K562 (cell line): ENCODE measurements around the gene KCNAB1. TPM values are rescaled to one million over a fixed set of nuclear protein-coding genes. Genes with fewer than 3 reads are reported as not detected.

Experiments used
- ATAC-seq: fragments of 200-7000 bp; cut with Tn5 transposase; 3 replicates; pipeline ENCODE4 v1.9.1; 2020; ENCODE audit warnings: moderate library complexity
- BruUV-seq: library from RNA; stranded (reverse); fragments of 400-500 nt; replicated peaks from 2 replicates; lab custom pipeline; 2021; lab: Mats Ljungman, UMichigan
- CTCF ChIA-PET: fragments of 300-600 bp; formaldehyde crosslinking; extraction: SDS; loops from one replicate; lab custom pipeline; 2021; ENCODE audit warnings: low intra/inter-chr PET ratio; lab: Yijun Ruan, JAX
- POLR2A ChIA-PET: fragments of 300-600, 350-650 bp; sonication (Branson Sonifier 250); formaldehyde crosslinking; extraction: SDS; loops from one replicate; lab custom pipeline; 2021; ENCODE audit warnings: antibody characterized with exemption, inconsistent platforms; lab: Yijun Ruan, JAX
- DNase-seq, 4 experiments: peaks; one replicate each; pipeline versions ENCODE4 v3.0.0 to v3.0.0-alpha.2; 2011 to 2018; ENCODE audit warnings: low spot score in 3 of 4, mixed read lengths in 3 of 4; ENCODE audit errors: extremely low read depth in 1 of 4
- FAIRE-seq: peaks from 2 replicates; lab custom pipeline; 2011; peaks lifted over from hg19 to GRCh38; lab: Jason Lieb, UNC
- H2AFZ ChIP-seq: 2 replicates; pipeline ENCODE4 v1.6.0; 2011; ENCODE audit warnings: low read depth, low read length, control low read depth, inconsistent platforms
- H3K27ac ChIP-seq: fragments of 200-600 bp; 3 replicates; pipeline ENCODE4 v1.8.0; 2011; ENCODE audit warnings: low read depth, mild to moderate bottlenecking, control low read depth, inconsistent platforms, low read length, moderate library complexity, mixed read lengths; ENCODE audit errors: extremely low read depth
- H3K27me3 ChIP-seq, 2 experiments: fragments of 300-600 bp in 1 of 2; 2 replicates in 1 of 2; 3 replicates in 1 of 2; pipeline versions ENCODE4 v1.6.0 to v1.8.0; 2011; ENCODE audit warnings: inconsistent platforms in 2 of 2, low read length in 2 of 2, mild to moderate bottlenecking in 1 of 2, mixed read lengths in 1 of 2, moderate library complexity in 1 of 2; ENCODE audit not compliant: control insufficient read depth in 2 of 2, insufficient read depth in 2 of 2
- H3K36me3 ChIP-seq: fragments of 300-600 bp; 3 replicates; pipeline ENCODE4 v1.8.0; 2011; ENCODE audit warnings: mild to moderate bottlenecking, low read length, inconsistent platforms; ENCODE audit not compliant: control insufficient read depth, insufficient read depth
- H3K4me1 ChIP-seq, 2 experiments: fragments of 200-600 bp in 1 of 2; replicated peaks in 1 of 2; 2 replicates in 1 of 2; 3 replicates in 1 of 2; pipeline versions ENCODE4 v1.5.1 to v1.8.0; 2011; ENCODE audit warnings: inconsistent platforms in 2 of 2, low read length in 2 of 2, mild to moderate bottlenecking in 1 of 2, mixed read lengths in 1 of 2, moderate library complexity in 1 of 2; ENCODE audit not compliant: control insufficient read depth in 2 of 2, insufficient read depth in 2 of 2
- H3K4me2 ChIP-seq: 2 replicates; pipeline ENCODE4 v1.6.1; 2011; ENCODE audit warnings: low read length, control low read depth, inconsistent platforms, mixed read lengths; ENCODE audit not compliant: insufficient read depth
- H3K4me3 ChIP-seq: fragments of 200-600 bp; sonication (generic), shearing (Covaris generic); 2 replicates; pipeline ENCODE4 v1.5.1; 2016; ENCODE audit warnings: control low read depth, inconsistent platforms
- H3K79me2 ChIP-seq: fragments of 200-600 bp; 3 replicates; pipeline ENCODE4 v1.8.0; 2011; ENCODE audit warnings: low read length, inconsistent platforms; ENCODE audit not compliant: control insufficient read depth, insufficient read depth
- H3K9ac ChIP-seq, 2 experiments: 2 replicates each; pipeline versions ENCODE4 v1.6.0 to v1.6.1; 2011; ENCODE audit warnings: low read depth in 2 of 2, low read length in 2 of 2, control low read depth in 1 of 2, inconsistent platforms in 1 of 2, mild to moderate bottlenecking in 1 of 2, mixed read lengths in 1 of 2; ENCODE audit not compliant: insufficient read depth in 1 of 2
- H3K9me1 ChIP-seq: one replicate; pipeline ENCODE4 v1.6.0; 2011; ENCODE audit warnings: inconsistent platforms, mild to moderate bottlenecking, low read length, moderate library complexity; ENCODE audit not compliant: control insufficient read depth, insufficient read depth
- H3K9me3 ChIP-seq: replicated peaks from 2 replicates; pipeline ENCODE4 v1.5.1; 2011; ENCODE audit warnings: low read depth, low read length, inconsistent platforms; ENCODE audit not compliant: control insufficient read depth, insufficient read depth
- H4K20me1 ChIP-seq: replicated peaks from 2 replicates; pipeline ENCODE4 v1.6.1; 2011; ENCODE audit warnings: low read length, inconsistent platforms, mixed read lengths; ENCODE audit not compliant: control insufficient read depth, insufficient read depth
- CHD7 ChIP-seq: fragments of 200-600 bp; sonication (generic); IDR thresholded peaks from one replicate; pipeline ENCODE4 v1.6.1; 2012; ENCODE audit warnings: mild to moderate bottlenecking, low read depth, low read length, inconsistent platforms
- DNMT1 ChIP-seq: fragments of 450-650 bp; IDR thresholded peaks from 2 replicates; pipeline ENCODE4 v1.6.1; 2016; ENCODE audit warnings: antibody characterized with exemption, mild to moderate bottlenecking
- EZH2 ChIP-seq: IDR thresholded peaks from 2 replicates; pipeline ENCODE4 v1.6.1; 2012; ENCODE audit warnings: low read depth, mild to moderate bottlenecking, inconsistent platforms, low read length, borderline replicate concordance
- TAF7 ChIP-seq: fragments of 450-650 bp; IDR thresholded peaks from 2 replicates; pipeline ENCODE4 v1.6.1; 2016; ENCODE audit warnings: missing genetic modification characterization, missing compliant biosample characterization
- WGBS: fragments of 100-300 bp; shearing (Covaris generic); methylation state at CpG from one replicate; pipeline ENCODE4 v1.1.6; 2016; ENCODE audit warnings: low coverage, mixed read lengths; ENCODE audit not compliant: insufficient coverage; ENCODE audit errors: missing lambda C conversion rate; 5-methylcytosine and 5-hydroxymethylcytosine counted together
- in situ Hi-C: fragments of 300-500 bp; cut with MboI; formaldehyde crosslinking; loops from 4 replicates; pipeline ENCODE4 v1.15.0; 2018; ENCODE audit warnings: inconsistent platforms, mixed read lengths
- intact Hi-C: fragments of 100-400 bp; cut with micrococcal nuclease; formaldehyde crosslinking; loops from 2 replicates; pipeline ENCODE4 v1.14.2; 2022
- polyA plus RNA-seq, 8 experiments: library from polyadenylated mRNA; depleted of rRNA in 4 of 8; stranded (reverse) in 5 of 8; unstranded in 3 of 8; fragments of >200 nt; fragmentation: Nextera tagmentation in 2 of 8; fragmentation: Illumina TruSeq in 1 of 8; extraction: Ambion mirVana in 2 of 8; extraction: Trizol in 1 of 8; gene quantifications; 2 replicates each; pipeline versions ENCODE4 v1.2.1 to v1.2.3, GENCODE V29; 2011 to 2014; ENCODE audit warnings: inconsistent platforms in 1 of 8, missing spikeins in 1 of 8
- total RNA-seq, 7 experiments: library from RNA; depleted of rRNA in 6 of 7; stranded (reverse); fragments of >200 nt in 6 of 7; fragmentation: Illumina TruSeq in 2 of 7; extraction: Trizol in 2 of 7; gene quantifications; 2 replicates each; pipeline versions ENCODE4 v1.2.1 to v1.2.3, GENCODE V29; 2011 to 2021; ENCODE audit warnings: low replicate concordance in 1 of 7

KCNAB1 gene
- total and polyA plus RNA-seq, 9 of the 15 experiments (the other 6 are each of a cell fraction or from before 2014, with no cell fraction given): 0.14 to 1.2 (median 0.51) TPM

GRCh38 chr3:156332304-156332703, 211.9 kb downstream of the KCNAB1 start:
- ChIA-PET POLR2A (no interaction called here), CTCF (no interaction called here)
- H3K4me3 ChIP-seq: no peak overlapping the region
- no peaks in the 10 kb centered on the region; a peak in 1 of 5 replicates for H3K27me3 ChIP-seq
- WGBS: 0% methylated on average over 3 of the region's 3 CpGs
- no peaks in the 10 kb centered on the region for H3K9me1 ChIP-seq
- H3K27ac ChIP-seq: no peak overlapping the region
- no peaks in the 10 kb centered on the region for H3K4me1 ChIP-seq
- H3K4me2 ChIP-seq: no peak overlapping the region
- no peak overlapping the region for H2AFZ ChIP-seq
- DNase-seq (no peak), FAIRE-seq (peak; percentile 51), ATAC-seq (no peak)
- no peaks in the 10 kb centered on the region for H3K79me2 ChIP-seq
- BruUV-seq: no TSS peak
- in situ Hi-C loops (no loop called here), intact Hi-C loops (no loop called here)
- H3K9ac ChIP-seq: no peak overlapping the region
- no peaks in the 10 kb centered on the region for H4K20me1 ChIP-seq
- no peaks in the 10 kb centered on the region for H3K36me3 ChIP-seq
- no peaks in the 10 kb centered on the region for H3K9me3 ChIP-seq
- TF ChIP-seq DNMT1 (no peak), EZH2 (no peak), CHD7 (peak; percentile 89), TAF7 (tag) (no peak)
